ENCODE results near the gene AP1S2.

DNA sequence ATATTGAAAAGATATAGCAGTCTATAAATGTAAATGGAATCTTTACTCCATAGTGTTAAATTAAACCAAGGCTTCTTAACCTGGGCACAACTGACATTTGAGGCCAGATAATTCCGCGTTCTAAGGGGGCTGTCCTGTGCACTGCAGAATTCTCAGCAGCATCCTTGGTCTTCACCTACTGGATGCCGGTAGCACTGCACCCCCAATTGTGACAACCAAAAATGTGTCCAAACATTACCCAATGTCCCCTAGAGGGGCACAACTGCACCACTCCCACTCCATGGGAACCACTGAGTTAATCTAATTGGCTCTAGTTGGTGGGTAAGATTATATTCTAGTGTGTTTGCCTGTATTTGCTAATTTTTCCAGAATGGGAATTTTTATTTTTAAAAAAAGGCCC, 16.6 kb downstream of the AP1S2 start:
- TF ChIP-seq, protein P1, sequence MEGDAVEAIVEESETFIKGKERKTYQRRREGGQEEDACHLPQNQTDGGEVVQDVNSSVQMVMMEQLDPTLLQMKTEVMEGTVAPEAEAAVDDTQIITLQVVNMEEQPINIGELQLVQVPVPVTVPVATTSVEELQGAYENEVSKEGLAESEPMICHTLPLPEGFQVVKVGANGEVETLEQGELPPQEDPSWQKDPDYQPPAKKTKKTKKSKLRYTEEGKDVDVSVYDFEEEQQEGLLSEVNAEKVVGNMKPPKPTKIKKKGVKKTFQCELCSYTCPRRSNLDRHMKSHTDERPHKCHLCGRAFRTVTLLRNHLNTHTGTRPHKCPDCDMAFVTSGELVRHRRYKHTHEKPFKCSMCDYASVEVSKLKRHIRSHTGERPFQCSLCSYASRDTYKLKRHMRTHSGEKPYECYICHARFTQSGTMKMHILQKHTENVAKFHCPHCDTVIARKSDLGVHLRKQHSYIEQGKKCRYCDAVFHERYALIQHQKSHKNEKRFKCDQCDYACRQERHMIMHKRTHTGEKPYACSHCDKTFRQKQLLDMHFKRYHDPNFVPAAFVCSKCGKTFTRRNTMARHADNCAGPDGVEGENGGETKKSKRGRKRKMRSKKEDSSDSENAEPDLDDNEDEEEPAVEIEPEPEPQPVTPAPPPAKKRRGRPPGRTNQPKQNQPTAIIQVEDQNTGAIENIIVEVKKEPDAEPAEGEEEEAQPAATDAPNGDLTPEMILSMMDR (IDR thresholded peaks at IDR 0.05; ENCODE audit: low read length), result no peak
- no peak for TF ChIP-seq EZH2 (IDR thresholded peaks at IDR 0.05; ENCODE audit: borderline replicate concordance, low read length)
